HEK293T (cell line): ENCODE data around the gene BACH2.

Source experiments
- SP1 ChIP-seq: fragments of 450-650 bp; IDR thresholded peaks from 2 replicates; pipeline ENCODE4 v1.6.1; 2017
- TARDBP ChIP-seq: fragments of 450-650 bp; IDR thresholded peaks from 2 replicates; pipeline ENCODE4 v1.6.1; 2016

DNA sequence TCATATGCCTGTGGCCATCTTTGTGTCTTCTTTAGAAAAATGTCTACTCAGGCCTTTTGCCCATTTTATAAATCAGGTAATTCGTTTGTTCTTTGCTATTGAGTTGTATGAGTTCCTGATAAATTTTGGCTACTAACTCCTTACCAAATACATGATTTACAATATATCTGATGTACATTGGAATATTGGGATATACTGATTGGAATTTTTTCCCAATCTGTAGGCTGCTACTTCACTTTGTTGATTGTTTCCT, 39.2 kb downstream of the BACH2 start:
- TF ChIP-seq TARDBP (no peak), SP1 (no peak)
